Right kidney (tissue), 1 donor: ENCODE measurements around the gene ATRNL1.
"Not testable (repeated sequence)": the region's sequence is repeated elsewhere in the genome, so short reads cannot be mapped to it uniquely, and the experiment has no call there.

Experiments
- DNase-seq: peaks from one replicate; pipeline ENCODE4 v3.0.0-alpha.2; 2016

ATRNL1 gene

GRCh38 chr10:115606086-115606485 lies 512.9 kb downstream of the ATRNL1 start:
- DNase-seq, result no peak

DNA sequence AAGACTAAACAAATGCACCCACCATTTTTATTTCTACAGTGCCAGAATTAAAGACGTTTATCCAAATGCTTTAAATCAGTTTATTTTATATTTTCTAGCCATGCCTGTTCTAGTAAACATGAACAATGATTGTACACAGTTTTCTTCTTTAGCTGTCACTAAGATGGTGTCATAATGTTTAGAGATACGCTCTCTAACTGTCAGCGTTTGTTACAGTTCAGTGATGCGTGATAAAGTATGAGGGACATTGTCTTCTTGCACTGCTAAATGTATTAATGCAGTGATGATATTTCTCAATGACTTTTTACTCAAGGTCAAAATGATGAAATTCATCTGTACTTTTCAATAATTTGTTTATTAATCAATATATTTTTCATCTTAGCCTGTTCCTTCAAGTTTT lies 513.6 kb downstream of the ATRNL1 start:
- DNase-seq, result no peak

GRCh38 chr10:115624448-115624847 lies 531.3 kb downstream of the ATRNL1 start:
- no peak for DNase-seq

GRCh38 chr10:115628616-115629015 lies 535.5 kb downstream of the ATRNL1 start:
- DNase-seq, result no peak

DNA sequence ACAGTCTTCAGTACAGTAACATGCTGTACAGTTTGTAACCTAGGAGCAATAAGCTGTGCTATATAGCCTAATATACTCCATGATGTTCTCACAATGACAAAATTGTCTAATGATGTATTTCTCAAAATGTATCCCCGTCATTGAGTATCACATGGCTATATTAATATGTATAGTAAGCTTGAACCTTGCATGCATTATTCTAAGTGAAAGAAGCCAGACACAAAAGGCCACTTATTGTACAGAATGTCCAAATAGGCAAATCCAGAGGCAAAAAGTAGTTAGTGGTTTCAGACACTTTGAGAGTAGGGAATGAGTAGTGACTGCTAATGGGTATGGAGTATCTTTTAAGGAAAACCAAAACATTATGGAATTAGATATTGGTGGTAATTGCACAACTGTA lies 545.1 kb downstream of the ATRNL1 start:
- no peak for DNase-seq

DNA sequence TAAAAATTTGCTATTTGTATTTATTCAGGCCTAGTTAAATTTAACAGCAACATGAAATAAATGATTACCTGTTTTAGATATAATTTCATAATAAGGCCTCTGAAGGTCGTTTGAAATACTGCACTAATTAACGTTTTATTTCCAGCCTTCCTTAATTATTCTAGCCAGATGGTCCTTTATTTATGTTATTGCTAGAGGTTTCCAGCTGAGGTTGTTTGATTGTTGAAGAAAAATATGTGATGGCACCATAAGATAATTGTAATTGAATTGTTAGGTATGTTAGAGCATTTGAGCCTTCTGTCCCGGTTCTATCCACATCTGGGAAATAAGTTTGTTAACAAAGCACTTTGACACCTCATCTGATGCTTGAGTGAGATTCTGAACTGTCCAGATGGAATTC lies 556.1 kb downstream of the ATRNL1 start:
- no peak for DNase-seq

- DNase-seq, result no peak
Measured at GRCh38 chr10:115653473-115653872, 560.3 kb downstream of the ATRNL1 start.

DNA sequence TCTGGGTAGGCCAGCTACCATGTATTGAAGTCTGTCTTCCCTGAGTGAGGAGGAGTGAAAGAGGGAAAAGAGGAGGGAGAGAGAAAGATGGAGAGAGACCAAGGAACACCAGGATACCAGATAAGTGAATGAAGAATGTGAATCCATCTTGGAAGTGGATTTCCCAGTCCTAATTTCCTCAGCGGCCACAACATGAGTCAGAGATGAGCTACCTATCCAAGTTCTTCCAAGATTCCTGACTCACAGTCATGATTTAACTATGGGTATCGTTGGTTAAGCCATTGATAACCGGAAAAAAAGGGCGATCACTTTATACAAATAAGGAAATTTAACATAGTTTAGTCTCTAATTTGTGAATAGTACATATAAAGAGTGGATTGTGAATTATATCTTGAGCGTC lies 561.8 kb downstream of the ATRNL1 start:
- no peak for DNase-seq

DNA sequence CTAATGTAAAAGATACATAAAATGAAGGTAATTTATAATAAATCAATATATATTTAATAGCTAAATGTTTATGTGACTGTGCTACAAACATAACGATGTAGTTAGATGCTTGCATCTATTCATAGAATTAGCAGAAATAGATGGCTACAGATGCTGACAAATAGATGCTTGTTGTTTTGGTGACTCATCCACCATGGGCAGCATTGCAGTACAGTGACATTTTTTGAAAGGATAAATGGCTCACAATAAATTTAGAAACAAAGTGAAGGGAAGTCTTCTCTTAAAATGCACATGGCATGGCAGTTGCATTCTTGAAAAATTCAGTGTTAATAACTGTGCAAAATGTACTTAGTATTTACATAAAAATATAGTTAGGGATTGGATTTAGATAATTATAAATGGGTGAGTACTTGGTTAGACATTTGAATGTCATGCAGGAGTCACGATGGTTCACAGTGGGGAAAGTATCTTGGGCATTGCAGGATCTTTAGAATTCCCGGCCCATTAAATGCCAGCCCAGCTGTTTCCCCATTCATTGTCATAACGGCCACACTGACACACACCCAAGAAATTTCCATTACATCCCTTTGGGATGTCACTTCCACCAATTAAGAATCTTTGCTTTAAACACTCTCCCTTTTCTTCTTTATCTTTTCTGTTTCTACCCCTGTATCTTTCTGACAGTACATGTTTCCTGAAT lies 564.1 kb downstream of the ATRNL1 start:
- DNase-seq, result no peak

DNA sequence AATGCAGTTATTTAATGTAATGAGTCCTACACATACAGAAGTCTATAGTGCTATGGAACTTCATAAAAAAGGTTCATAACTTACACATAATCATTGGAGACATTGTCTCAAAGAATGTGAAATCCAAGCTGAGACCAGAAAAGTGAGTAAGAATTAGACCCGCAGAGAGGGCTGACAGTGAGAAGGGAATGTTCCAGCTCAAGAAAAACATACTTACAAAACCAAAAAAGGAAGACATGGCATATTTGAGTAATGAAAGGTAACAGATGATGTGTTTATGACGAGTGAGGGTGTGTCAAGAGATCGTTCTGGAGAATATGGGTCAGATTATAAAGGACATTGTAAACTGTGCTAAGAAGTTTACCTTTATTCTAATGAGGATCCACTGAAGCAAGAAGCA lies 566.5 kb downstream of the ATRNL1 start:
- DNase-seq, result no peak

DNA sequence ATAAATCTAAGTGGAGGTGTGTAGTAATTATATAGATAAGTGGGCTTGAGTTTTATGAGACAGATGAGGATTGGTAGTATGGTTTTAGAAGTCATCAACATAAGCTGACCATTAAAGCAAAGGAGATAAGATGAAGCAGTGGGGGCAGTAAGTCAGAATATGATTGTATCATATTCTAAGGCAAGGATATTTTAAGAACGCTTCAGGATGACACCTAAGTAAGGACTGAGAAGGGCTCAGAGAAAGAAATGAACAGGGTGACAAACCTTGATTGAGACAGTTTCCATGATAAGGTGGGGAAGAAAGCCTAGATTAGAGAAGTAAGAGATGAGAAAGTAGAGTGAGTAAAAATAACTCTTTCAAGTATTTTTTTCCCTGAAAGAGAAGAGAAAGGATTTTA lies 567.2 kb downstream of the ATRNL1 start:
- no peak for DNase-seq

- no peak for DNase-seq
Measured at GRCh38 chr10:115662422-115662821, 569.3 kb downstream of the ATRNL1 start.

GRCh38 chr10:115665549-115665948 lies 572.4 kb downstream of the ATRNL1 start:
- DNase-seq, result no peak

DNA sequence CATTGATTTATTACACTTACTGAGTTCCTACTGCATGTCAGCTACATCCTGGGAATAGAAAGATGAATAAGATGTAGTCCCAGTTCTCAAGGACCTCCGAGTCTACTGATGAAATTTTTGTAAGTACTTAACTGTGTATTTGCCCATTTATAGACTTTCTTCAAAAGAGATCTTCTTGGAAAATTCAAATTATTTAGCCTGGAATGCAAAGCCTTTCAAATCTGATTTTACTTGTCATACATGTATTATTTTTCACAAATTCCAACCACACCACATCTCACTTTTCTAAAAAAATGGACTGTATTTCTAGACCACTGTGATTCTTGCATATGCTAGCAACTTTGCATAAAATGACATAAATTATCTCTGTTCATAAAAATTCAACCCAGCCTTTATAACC lies 581.3 kb downstream of the ATRNL1 start:
- no peak for DNase-seq

DNA sequence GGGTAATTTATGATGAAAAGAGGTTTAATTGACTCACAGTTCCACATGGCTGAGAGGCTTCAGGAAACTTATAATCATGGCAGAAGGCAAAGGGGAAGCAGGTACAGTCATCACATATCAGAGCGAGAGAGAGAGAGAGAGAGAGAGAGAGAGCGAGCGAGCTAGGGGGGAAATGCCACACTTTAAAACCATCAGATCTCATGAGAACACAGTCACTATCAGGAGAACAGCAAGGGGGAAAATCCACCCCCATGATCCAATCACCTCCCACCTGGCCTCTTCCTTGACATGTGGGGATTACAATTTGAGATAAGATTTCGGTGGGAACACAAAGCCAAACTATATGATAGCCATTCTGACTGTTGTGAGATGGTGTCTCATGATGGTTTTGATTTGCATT lies 603.6 kb downstream of the ATRNL1 start:
- DNase-seq, result no peak

GRCh38 chr10:115706026-115706425 lies 612.9 kb downstream of the ATRNL1 start:
- DNase-seq, result peak; percentile 2

DNA sequence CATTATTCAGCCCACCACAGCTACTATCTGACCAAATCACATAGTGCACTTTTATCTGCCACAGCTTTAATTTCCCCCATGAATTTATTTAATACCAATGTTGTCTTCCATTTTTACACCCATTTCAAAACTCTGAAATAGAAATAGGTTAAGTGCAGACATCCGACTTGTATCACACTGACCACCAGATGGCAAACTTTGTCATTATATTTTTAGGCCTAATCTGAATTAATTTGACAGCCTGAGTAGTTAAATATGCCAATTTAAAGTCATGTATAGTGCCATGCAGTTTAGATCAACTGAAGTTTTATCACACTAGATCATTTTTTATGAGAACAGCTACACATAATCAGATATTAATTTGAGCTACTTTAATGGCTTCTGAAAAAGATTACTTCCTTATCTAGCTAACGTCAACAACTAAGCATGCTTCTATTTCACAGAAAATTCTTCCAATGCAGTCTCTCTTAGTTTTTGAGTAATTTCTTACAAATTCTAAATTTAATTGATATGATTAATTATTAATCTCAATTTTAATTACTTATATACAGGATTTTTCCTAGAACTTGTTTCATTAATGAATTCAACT lies 613.4 kb downstream of the ATRNL1 start:
- DNase-seq, result peak; percentile 12

DNA sequence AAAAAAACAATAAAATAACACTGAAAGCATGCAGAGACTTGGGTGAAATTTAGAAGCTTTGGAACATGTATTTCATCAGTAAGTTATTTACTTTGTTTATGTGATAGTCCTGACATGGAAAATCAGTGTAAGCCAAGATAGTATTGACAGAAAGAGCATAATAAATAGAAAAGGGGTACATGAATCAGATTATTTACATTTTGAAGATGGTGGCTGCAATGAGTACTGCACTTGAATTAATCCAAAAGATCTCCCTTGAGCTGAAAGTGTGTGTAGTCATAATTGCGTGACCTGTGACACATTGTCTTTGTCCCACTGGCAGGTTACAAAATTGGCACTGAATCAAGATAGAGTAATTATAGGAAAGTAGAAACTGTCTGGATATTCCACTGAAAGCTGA lies 617.0 kb downstream of the ATRNL1 start:
- no peak for DNase-seq

GRCh38 chr10:115711306-115711705 lies 618.1 kb downstream of the ATRNL1 start:
- no peak for DNase-seq

GRCh38 chr10:115720121-115720520 lies 627.0 kb downstream of the ATRNL1 start:
- no peak for DNase-seq

DNA sequence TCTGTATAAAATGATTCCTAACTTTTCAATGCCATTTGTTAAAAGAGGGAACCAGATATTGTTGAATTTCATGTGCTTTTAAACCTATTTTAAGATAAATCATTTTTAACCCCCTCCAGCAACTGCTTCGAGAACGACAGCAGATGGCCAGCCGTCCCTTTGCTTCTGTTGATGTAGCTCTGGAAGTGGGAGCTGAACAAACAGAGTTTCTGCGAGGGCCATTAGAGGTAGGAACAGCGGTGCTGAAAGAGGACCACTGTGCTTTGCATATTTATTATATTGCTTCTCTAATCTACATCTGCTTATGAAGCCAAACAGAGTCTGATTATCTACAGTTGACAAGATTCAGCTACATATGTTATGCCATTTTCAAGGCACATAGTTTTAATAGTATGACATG lies 634.0 kb downstream of the ATRNL1 start:
- no peak for DNase-seq

GRCh38 chr10:115744089-115744488 lies 650.9 kb downstream of the ATRNL1 start:
- no peak for DNase-seq

- DNase-seq, result no peak
Measured at GRCh38 chr10:115745943-115746342, 652.8 kb downstream of the ATRNL1 start.

DNA sequence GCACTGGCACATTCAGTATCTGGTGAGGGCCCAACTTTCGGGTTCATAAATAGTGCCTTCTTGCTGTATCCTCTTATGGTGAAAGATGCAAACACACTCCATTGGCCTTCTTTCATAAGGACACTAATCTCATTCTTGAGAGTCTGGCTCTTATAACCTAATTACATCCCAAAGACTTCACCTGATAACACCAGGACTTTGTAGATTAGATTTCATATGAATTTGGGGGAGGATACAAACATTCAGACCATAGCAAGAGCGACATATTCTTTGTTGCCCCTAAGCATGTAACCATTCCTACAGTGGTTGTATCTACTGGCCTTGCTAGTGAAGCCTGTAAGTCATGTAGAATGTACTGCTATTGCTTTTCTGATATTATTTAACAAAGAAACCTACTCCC lies 654.6 kb downstream of the ATRNL1 start:
- DNase-seq, result no peak

DNA sequence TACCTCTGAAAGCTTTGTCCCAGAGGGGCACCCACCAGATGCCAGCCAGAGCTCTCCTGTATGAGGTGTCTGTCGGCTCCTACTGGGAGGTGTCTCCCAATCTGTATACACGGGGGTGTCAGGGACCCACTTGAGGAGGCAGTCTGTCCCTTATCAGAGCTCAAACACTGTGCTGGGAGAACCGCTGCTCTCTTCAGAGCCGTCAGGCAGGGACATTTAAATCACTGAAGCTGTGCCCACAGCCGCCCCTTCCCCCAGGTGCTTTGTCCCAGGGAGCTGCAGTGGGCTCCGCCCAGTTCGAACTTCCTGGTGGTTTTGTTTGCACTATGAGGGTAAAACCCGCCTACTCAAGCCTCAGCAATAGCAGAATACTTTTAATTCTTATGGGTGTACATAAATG lies 665.3 kb downstream of the ATRNL1 start:
- not testable (repeated sequence) for DNase-seq
